ENCODE measurements around the gene KCTD2. TPM values are rescaled to one million over a fixed set of nuclear protein-coding genes. Genes with fewer than 3 reads are reported as not detected.
A peak's percentile ranks its signal among the peaks of the same experiment; 100 is the strongest.

The KCTD2 gene
- total RNA-seq, 1 experiment from 2014 or later: 22.8 TPM

DNA sequence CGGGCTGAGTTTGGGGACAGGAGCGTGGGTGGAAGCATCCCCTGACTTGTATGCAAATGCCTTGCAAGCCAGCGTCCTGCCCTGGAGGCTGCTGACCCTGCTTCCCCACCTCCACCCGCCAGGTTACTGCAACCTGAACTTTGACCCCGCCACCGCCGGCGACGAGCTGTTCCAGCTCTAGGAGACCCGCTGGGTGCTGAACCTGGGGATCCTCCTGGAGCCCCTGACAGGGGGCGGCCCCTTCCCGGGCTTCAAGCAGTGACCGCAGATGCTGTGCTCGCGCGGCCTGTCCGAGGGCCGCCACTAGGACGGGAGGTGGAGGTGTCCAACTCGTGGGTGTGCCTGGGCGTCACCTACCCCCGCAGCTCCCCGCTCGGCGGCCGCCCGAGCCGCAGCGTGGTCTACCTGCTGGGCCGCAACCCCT lies 30.1 kb downstream of the KCTD2 start:
- DNase-seq (ENCODE audit: low read depth): no peak

DNA sequence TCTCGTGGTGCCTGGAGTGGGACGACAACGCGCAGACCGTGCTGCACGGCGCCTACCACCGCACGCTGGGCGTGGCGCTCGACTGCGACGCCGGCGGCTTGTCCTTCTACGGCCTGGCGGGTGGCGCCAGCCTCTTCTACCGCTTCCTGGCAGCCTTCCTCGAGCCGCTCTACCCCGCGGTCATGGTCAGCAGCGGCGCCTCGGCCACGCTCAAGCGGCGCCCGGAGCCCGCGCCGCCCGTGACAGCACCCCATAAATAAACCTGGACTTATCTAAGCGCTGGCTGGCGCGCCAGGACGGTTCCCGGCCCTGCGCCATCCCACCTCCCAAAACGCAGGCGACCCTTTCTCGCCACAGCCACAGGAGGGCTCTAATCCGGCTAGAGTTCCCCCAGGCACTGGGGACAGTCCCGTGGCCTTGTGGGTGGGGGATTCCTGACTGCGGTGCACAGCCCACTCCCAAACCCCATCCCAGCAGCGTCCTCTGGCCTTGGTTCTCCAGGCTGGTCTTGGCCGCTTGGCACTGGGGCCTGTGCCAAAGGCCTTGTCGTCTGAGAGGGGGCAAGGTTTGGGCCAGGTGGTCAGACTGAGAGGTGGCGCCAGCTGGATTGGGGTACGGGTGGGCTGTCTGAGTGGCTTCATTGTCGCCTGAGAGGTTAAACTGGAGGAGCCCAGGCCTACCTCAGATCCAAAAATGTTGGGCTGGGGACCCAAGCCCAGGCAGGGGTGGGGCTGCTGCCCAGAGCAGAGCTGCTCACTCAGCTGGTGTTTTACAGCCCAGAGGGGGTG lies 30.7 kb downstream of the KCTD2 start:
- DNase-seq (ENCODE audit: low read depth): no peak

DNA sequence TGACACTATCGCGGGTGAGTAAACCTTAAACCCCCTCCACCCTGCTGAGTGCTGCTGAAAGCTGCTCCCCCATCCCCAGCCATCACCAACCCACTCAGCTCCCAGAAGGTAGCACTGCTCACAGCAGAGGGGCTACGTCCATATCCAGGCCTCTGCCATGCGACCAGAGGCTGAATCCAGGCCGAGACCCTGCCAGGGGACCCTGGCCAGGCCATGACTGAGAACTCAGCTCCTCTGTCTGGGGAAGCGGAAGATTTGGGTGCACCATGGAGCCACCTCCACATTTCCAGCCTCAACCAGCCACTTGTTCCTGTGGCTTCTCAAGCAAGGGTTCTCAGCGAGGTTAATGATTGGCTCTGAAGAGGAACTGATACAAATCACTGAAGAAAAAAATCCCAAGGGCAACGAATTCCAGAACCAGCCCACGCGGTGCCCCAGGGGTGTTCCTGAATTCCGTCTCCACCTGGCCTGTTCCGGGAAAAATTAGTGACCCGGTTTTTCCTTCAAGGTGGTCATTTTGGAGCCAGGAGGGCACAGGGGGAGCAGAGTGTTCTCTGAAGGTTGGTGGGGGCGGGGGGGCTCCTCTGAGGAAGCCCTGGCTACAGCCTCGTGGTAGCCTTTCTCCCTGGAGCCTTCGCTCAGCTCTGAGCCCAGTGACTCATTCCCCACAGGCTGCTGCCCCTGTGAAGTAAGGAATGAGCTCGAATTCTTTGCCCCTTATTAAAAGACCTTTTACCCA lies 31.4 kb downstream of the KCTD2 start:
- peak; percentile 67 for DNase-seq (ENCODE audit: low read depth)

DNA sequence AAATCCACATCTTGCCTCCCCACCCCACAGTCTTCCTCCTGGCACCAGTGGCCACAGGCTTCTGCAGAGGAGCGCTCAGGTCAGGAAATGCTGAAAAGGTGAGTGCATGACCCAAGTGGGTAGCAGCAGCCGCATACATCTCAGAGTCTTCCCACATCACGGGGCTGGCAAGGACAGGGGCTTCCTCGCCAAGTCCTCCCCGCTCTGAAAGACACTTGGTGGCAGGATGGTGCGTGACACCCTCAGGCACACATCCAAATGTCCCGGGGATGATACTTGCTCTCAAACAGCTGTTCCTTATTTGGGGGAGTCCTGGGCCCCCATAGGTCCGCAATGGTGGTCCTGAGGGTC lies 32.0 kb downstream of the KCTD2 start:
- DNase-seq (ENCODE audit: low read depth): no peak

DNA sequence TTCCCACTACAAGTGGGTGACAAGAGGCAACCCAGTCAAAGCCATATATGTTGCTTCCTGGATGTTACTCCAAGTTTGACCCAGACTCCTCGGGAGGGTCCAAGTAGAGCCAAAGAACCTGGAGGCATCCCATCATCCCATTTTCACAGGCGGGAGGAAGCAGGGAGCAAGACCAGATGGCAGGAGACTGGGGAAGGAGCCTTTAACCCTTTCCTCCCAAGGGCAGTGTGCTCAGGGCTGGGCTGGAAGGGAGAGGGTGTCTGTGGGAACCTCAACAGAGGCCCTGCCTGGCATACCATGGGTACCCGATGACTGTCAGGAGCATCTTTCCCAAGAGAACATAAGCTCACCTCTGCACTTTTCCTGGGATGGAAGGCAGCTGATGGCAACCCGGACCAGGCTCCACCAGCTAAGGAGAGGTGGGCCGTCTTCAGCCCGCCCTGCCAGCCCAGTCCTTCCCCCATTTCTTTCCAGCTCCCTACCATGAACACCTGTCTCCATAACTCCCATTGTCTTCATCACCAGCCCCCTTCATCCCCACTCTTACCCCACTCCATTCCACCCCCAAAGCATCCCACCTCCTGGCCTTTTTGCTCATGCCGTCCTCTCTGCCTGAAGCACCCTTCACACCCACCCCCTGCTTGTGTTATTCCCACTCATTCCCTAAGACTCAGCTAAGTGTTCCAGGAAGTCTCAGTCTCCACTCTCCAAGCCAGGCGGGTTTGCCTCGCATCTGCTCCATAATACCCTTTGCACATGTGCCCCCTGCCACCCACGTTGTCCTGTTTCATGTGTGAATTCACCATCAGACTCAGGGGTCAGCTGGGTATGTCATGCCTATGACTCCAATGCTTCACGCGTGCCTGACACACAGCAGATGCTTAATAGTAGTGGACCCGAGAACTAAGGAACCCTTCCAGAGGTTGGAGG lies 34.9 kb downstream of the KCTD2 start:
- DNase-seq (ENCODE audit: low read depth): no peak

DNA sequence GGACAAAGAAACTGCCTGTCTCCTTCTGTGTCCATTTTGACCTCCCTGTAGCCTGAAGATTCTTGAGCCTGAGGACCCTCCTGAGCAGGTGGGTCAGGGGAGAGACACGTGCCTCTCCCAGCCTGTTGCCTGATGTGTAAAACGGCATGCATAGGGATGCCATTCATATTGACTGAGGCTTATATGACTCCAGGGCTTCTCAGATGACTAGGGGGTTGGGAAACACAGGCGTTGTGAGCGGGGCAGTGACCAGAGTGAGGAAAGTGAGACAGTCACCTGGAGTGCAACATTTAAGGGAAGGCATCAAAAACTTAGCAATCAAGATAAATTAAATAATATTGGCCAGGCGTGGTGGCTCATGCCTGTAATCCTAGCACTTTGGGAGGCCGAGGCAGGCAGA lies 35.7 kb downstream of the KCTD2 start:
- no peak for DNase-seq (ENCODE audit: low read depth)

DNA sequence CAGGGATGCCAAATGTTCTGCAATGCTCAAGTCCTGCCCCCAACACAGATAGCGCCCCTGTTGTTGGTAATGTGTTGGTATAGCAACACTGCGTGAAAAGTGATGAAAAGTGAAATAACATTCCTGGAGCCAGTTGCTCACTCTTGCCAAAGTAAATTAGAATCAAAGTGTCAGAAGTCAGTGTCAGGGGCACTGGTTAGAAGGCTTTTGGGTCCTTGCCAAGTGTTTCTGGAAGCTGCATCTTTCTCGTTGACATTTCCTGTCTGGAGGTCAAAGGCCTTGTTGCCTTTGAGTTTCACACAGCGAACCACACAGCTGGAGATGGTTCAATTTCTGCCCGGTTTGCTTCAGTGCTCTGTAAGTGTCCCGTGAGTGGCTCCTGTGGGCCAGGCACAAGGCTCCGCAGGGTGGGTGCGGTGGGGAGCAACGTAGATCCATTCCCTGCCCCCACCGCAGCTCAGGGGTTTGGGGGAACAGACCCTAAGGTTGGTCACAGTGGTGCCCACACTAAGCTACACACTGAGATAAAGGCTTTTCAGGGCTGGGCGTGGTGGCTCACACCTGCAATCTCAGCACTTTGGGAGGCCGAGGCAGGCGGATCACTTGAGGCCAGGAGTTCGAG lies 37.1 kb downstream of the KCTD2 start:
- no peak for DNase-seq (ENCODE audit: low read depth)

DNA sequence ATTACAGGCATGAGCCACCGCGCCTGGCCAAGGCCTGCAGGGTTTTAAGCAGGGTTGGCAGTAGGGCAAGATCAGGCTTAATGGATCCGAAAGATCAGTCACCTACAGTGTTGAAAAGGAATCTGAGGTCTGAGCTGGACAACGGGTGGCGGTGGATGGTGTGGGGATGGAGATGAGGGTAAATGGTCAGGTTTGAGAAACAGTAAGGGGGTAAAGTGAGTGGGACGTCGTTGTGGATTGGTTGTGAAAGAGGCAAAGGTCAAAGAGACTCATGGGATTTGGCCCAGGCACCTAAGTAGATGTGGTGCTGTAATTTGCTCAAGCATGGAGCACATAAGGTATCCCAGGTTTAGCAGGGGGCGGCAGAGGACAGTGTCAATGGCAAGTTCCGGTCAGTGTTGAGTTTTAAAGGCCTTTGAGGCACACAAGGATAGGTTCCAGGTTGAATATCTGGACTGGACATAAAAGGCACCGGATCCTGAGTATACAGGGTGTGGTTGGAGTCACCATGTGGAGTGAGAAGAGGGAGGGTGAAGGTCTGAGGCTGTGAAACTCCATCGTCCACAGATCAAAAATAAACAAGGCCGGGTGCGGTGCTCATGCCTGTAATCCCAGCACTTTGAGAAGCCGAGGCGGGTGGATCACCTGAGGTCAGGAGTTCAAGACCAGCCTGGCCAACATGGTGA lies 39.6 kb downstream of the KCTD2 start:
- DNase-seq (ENCODE audit: low read depth): no peak

DNA sequence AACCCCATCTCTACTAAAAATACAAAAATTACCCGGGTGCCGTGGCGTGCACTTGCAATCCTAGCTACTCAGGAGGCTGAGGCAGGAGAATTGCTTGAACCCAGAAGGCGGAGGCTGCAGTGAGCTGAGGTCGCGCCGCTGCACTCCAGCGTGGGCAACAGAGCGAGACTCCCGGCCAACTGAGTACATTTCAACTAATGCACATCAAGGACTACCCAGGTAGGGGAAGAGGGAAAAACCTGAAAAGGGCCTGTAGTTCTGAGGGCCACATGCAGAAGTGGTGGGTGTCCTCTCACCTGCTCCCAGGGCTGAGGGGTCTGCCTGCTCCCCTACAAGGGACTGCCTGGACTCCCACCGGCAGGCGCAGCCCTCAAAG lies 40.1 kb downstream of the KCTD2 start:
- DNase-seq (ENCODE audit: low read depth): no peak

DNA sequence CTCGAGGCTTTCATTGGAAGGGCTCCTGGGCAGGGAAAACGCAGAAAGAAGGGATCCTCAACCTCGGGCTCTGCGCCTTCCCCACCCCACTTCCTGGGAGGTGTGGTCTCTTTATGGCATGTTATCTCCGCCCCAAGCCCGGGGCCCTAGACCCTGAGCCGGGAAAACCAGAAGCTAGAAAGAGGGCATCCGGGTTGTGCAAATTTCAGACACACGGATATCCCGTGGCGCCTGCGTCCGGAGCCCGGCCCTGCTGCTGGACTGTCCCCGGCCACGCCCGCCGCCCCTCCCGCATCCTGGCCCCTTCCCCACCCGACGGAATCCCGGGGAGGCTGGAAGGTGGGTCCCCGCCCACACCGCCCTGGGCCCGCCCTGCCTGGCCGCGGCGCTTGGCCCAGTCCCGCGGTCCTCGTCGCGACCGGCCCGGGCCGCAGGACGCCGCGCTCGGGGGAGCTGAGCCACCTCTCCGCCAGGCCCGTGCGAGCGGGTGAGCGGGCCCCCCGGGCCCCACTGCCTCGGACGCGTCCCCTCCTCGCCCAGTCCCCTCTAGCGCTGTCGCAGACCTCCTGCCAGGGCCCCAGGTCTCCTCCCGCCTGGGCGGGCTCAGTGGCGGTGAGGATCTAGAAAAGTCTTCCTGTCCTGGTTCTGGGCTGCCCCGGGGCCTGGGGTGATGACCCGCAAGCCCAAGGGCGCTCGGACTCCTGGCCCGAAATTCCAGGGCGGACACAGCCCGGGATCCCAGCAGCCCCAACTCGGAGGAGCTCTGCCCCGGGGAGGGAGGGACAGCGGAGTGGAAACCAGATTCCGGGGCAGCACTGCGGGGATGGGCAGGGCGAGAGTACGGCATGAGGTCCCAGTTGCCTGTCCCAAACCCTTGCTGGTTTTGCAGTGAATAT lies 40.8 kb downstream of the KCTD2 start, which contains the start of gene SLC16A5:
TSS of gene SLC16A5 (plus strand) at position 397 of the 896 bp plus-strand sequence. CDS start 5,683 bp downstream, outside the sequence.
- DNase-seq (ENCODE audit: low read depth): no peak

DNA sequence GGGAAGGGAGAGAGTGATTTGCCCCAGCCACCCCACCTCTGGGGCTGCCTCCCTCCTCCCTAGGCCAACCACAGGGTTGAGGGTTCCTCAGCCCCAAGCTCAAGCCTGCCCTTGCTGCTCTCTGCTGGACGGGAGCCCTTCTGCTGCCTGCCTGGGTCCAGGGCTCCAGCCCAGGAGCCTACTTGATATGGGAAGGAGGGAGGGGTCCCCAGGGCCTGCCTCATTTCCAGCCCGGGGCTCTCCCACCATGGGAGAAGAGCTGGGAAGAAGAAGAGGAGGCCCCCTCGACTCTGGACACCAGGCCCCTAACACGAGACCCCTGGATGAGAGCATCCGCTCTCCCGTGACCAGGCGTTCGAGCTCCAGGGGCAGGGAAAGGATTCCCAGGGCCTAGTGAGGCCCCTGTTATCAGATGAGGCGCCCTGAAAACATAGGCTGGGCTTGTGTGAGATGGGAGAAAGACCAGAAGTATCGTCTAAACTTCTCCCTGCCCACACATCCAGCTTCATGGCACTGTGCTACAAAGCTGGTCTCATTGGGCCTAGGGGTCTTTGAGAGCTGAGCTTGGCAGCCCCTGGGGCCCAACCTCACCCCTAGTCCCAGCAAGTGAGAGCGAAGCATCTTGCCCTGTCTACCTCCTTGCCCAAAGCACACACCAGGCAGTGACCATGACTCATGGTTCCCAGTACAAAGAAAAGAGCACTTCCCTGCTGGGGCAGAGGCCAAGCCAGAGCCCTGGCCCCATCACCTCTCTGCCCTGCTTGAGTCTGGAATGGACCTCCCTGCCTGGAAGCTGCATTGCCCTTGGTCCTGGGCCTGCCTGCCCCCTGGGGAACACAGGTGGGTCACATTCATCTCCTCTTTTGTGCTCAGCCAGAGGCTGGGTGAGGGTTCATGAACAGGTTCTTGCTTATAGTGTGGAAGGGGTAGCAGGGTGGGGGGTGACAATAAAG lies 41.7 kb downstream of the KCTD2 start:
- peak; percentile 27 for DNase-seq (ENCODE audit: low read depth)

DNA sequence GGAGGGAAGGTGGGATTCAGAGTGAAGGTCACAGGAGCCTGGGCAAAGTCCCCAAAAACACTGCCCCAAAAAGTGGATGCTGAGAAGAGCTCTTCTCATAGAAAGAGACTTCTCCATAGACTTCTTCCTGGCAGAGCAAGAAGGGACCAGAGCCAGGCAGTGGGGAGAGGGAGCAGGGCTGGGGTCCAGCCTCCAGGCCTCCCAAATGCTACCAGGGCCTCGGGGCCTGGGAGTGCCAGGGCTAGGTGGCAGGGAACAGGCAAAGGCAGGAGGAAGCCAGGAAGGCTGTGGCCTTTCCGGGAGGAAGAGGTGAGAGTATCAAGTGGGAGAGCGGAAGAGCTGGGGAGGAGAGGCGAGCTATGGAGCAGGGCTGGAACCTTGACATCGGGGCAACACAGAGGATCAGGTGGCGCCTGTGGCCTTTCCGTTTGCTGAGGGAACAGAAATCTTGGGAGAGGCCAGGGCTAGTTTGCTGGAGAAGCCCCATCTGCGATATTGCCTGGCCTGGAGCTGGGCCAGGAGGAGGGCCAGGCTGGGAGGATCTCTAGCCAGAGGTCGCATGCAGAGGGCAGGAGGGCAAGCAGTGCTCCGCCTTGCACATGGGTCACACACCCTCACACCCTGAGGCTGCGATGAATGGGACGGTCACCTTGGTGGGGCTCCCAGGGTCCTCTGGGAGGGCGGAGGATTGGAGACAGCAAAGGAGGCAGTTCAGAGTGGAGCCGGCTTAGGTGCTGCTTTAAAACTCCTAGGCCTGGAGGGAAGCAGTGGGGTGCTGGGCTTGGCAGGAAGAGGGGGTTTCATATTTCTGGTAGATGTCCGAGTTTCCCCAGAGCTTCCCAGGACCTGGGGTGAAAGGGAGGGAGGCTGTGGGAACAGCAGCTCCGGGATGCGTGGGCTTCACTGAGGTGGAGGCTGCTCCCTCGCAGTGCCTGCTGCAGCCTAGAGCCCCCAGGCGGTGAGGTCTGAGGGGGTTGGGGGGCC lies 44.1 kb downstream of the KCTD2 start:
- DNase-seq (ENCODE audit: low read depth): no peak

DNA sequence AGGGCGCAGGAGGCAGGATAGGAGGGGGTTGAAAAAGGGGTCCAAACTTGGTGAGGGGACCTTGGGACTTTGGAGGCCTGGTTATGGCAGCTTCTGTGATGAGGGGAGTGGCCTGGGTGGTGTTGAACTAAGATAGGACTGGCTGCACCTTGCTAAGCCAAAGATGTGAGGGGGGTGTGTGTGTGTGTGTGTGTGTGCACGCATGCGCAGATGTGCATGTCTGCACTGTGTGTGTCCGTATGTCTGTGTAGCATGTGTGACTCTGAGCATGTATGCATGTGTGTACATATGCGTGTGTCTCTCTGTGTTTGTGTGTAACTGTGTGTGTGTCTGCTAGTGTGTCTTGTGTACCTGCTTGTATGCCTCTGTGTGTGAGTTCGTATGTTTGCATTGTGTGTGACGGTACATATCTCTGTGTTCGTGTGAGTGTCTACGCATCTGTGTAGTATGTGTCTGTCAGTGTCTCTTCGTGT lies 44.9 kb downstream of the KCTD2 start:
- no peak for DNase-seq (ENCODE audit: low read depth)

DNA sequence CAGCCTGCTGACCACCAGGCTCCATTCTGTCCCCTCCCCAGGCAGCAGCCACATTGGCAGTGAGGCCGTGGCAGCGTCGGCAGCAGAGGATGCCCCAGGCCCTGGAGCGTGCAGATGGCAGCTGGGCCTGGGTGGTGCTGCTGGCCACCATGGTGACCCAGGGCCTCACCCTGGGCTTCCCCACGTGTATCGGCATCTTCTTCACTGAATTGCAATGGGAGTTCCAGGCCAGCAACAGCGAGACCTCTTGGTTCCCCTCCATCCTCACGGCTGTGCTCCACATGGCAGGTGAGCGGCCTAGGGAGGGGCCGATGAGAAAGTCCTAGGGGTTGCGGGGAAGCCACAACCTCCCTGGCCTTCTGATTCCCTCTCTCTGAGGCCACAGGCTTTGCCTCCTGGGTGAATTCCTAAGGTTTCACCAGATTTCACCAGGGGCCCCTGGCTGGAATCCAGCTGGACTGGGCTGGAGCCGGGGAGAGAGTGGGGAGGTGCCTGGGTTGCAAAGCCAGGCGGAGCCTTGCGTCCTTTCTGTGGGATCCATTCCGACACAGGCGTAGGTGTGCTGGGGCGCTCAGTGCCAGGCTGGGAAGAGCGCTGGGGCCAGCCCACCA lies 46.6 kb downstream of the KCTD2 start:
- no peak for DNase-seq (ENCODE audit: low read depth)

DNA sequence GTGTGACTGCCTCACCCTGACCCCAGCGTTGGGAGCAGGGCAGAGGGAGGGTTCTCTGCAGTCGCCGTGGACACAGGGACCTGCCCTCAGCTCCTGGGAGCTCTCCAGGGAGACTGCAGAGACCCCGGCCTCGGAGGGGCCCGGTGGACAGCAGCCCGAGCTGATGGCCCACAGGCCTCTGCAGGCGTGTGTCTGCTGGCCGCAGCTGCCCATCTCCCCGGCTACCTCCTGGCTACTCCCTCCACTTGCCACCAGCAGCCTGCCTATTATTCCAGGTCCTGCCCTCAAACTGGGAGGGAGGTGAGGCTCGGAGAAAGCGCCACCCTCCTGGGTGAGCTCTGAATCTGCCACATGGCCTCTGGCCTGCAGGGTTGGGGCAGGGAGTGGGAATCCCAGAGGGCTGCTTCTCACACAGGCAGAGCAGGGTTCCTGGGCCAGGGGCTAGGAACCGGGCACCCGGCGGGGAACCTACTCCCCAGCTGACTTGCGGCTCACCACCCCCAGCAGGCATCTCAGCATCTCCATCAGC lies 47.9 kb downstream of the KCTD2 start:
- no peak for DNase-seq (ENCODE audit: low read depth)

DNA sequence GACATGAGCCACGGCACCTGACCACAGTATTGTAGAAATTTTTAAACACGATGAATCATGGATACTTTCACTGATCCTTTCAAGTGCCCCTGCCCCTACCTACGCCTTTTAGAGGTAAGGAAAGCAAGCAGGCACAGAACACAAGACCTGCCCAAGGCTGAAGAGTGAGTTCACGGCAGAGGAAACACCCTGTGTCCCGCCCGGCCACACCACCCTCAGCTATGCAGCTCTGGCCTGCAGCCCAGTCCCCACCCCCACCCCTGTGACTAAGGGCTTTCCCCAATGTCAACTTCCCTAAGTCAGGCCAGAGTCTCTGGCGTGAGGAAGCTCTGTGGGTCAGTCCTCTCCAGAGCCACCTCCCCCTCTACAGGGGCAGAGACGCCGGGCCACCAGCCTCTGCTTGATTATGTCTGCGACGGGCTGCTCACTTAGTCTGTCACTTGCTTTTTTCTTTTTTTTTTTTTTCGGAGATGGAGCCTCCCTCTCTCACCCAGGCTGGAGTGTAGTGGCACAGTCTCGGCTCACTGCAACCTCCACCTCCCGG lies 49.1 kb downstream of the KCTD2 start:
- peak; percentile 64 for DNase-seq (ENCODE audit: low read depth)

All from LHCN-M2 (cell line).